Spleen (tissue), 11 donors: ENCODE data around the gene SRP14. TPM values are rescaled to one million over a fixed set of nuclear protein-coding genes. Genes with fewer than 3 reads are reported as not detected.
"Not testable (repeated sequence)": the region's sequence is repeated elsewhere in the genome, so short reads cannot be mapped to it uniquely, and the experiment has no call there.

Source experiments
- DNase-seq: peaks from one replicate; pipeline ENCODE4 v3.0.0-alpha.2; 2020
- H3K27ac ChIP-seq, 8 donors: fragments of 200-600 bp; sonication (generic) in 7 of 8; 1 replicate in 4 of 8; 2 replicates in 4 of 8; pipeline versions ENCODE4 v1.5.0 to v1.8.0; 2016 to 2021; ENCODE audit warnings: inconsistent platforms in 4 of 8, mild to moderate bottlenecking in 4 of 8, moderate library complexity in 1 of 8
- H3K27me3 ChIP-seq, 7 donors: fragments of 200-600 bp; sonication (generic) in 6 of 7; replicated peaks in 1 of 7; 1 replicate in 4 of 7; 2 replicates in 3 of 7; pipeline versions ENCODE4 v1.5.0 to v1.8.0; 2016 to 2021; ENCODE audit warnings: inconsistent platforms in 3 of 7, mild to moderate bottlenecking in 1 of 7
- H3K36me3 ChIP-seq, 6 donors: fragments of 200-600 bp; sonication (generic) in 5 of 6; 1 replicate in 4 of 6; 2 replicates in 2 of 6; pipeline versions ENCODE4 v1.5.0 to v1.8.0; 2016 to 2021; ENCODE audit warnings: inconsistent platforms in 2 of 6
- H3K4me1 ChIP-seq, 6 donors: fragments of 200-600 bp; sonication (generic) in 5 of 6; 1 replicate in 3 of 6; 2 replicates in 3 of 6; pipeline versions ENCODE4 v1.5.0 to v1.8.0; 2016 to 2021; ENCODE audit warnings: inconsistent platforms in 3 of 6
- H3K4me3 ChIP-seq, 8 donors: fragments of 200-600 bp; sonication (generic) in 7 of 8; 1 replicate in 4 of 8; 2 replicates in 4 of 8; pipeline versions ENCODE4 v1.5.0 to v1.8.0; 2016 to 2021; ENCODE audit warnings: inconsistent platforms in 4 of 8, mild to moderate bottlenecking in 4 of 8, moderate library complexity in 2 of 8
- H3K9me3 ChIP-seq, 8 donors: fragments of 200-600 bp; sonication (generic) in 7 of 8; 1 replicate in 4 of 8; 2 replicates in 4 of 8; pipeline versions ENCODE4 v1.5.0 to v1.8.0; 2016 to 2021; ENCODE audit warnings: inconsistent platforms in 4 of 8
- CTCF ChIP-seq, 11 experiments: fragments of 200-600 bp in 7 of 11; fragments of 450-650 bp in 4 of 11; sonication (generic) in 4 of 11; IDR thresholded peaks in 8 of 11; conservative IDR thresholded peaks in 3 of 11; 1 replicate in 7 of 11; 2 replicates in 4 of 11; pipeline versions ENCODE4 v1.4.0 to v1.8.0; 2016 to 2021; ENCODE audit warnings: antibody characterized with exemption in 11 of 11, inconsistent platforms in 4 of 11, mild to moderate bottlenecking in 1 of 11
- POLR2A ChIP-seq, 3 donors: fragments of 450-650 bp; IDR thresholded peaks; one replicate each; pipeline ENCODE4 v1.5.1; 2017; ENCODE audit warnings: antibody characterized with exemption in 3 of 3, mild to moderate bottlenecking in 1 of 3
- POLR2AphosphoS5 ChIP-seq, 3 donors: sonication (generic); formaldehyde crosslinking; IDR thresholded peaks; one replicate each; pipeline ENCODE4 v1.5.1; 2017; ENCODE audit warnings: antibody characterized with exemption in 3 of 3
- WGBS, 5 donors: extraction: QIAGEN DNeasy Blood & Tissue Kit in 3 of 5; methylation state at CpG; one replicate each; pipeline versions ENCODE4 v1.1.5 to v1.1.7; 2013 to 2018; 5-methylcytosine and 5-hydroxymethylcytosine counted together
- intact Hi-C: fragments of 100-400 bp; cut with DNase I; formaldehyde crosslinking; loops from one replicate; pipeline ENCODE4 v1.15.0; 2023; ENCODE audit warnings: low total_unique reads
- polyA plus RNA-seq, 3 donors: library from polyadenylated mRNA; stranded (reverse); fragments of 200-250 nt; gene quantifications; one replicate each; pipeline ENCODE4 v1.2.1, GENCODE V29; 2013
- total RNA-seq, 7 donors: library from RNA; depleted of rRNA in 3 of 7; stranded (reverse); fragments of >200 nt in 3 of 7; fragmentation: NEBNext Ultra II Directional in 4 of 7; extraction: Animal tissue kit (Norgen Biotek cat#: 25700) in 4 of 7; gene quantifications; one replicate each; pipeline versions ENCODE4 v1.1.0 to v1.2.1, GENCODE V29; 2016 to 2021
- donor health status: healthy with polysubstance abuse.
- donor health status: DM: no; HTN: no; CAD: no; lungs with moderate emphysema.
- donor health status: DM: no; HTN: no; CAD: no.
- donor health status: Bipolar disorder and iron deficiency.
- donor health status: healthy.
- donor health status: DM: no; HTN: no; CAD: no.
- donor health status: DM: yes; HTN: yes; CAD: no.

Gene SRP14
- total and polyA plus RNA-seq, 10 donors, result 109 to 356 (median 185) TPM

GRCh38 chr15:40014390-40014789 lies 24.6 kb downstream of the SRP14 start:
- intact Hi-C loops, result no loop called here
- TF ChIP-seq POLR2A (IDR thresholded peaks at IDR 0.05) (no peak), POLR2AphosphoS5 (IDR thresholded peaks at IDR 0.05) (no peak), CTCF (IDR thresholded peaks at IDR 0.05 in 8 of 11, conservative IDR thresholded peaks at IDR 0.05 in 3 of 11) (no peak)
- H3K9me3 ChIP-seq, result peaks cover 0 to 26% (median 23%) of the 10 kb centered on the region in 8 donors
- H3K27ac ChIP-seq, result no peak overlapping the region
- no peaks in the 10 kb centered on the region for H3K27me3 ChIP-seq
- 95 to 99% (median 98%) methylated on average over 3 of the region's 3 CpGs for WGBS, 5 donors
- no peak for DNase-seq
- no peaks in the 10 kb centered on the region for H3K4me1 ChIP-seq
- H3K4me3 ChIP-seq, result no peak overlapping the region
- peaks cover 0 to 100% (median 65%) of the 10 kb centered on the region in 6 donors for H3K36me3 ChIP-seq

DNA sequence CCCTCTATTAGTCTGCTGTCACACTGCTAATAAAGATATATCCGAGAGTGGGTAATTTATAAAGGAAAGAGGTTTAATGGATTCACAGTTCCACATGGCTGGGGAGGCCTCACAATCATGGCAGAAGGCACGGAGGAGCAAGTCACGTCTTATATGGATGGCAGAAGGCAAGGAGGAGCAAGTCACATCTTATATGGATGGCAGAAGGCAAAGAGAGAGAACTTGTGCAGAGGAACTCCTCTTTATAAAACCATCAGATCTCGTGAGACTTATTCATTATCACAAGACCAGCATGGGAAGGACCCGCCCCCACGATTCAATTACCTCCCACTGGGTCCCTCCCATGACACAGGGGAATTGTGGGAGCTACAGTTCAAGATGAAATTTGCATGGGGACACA lies 25.6 kb downstream of the SRP14 start:
- WGBS, 5 donors, result 88 to 99% (median 97%) methylated on average over 6 of the region's 6 CpGs
- peaks cover 5 to 100% (median 63%) of the 10 kb centered on the region in 6 donors for H3K36me3 ChIP-seq
- intact Hi-C loops, result not testable (repeated sequence)

GRCh38 chr15:40011303-40011702 lies 27.7 kb downstream of the SRP14 start:
- intact Hi-C loops, result no loop called here
- Histone ChIP-seq H3K27ac (no peak overlapping the region), H3K27me3 (no peaks in the 10 kb centered on the region), H3K36me3 (peaks cover 5 to 100% (median 65%) of the 10 kb centered on the region in 6 donors), H3K9me3 (peaks cover 0 to 26% (median 23%) of the 10 kb centered on the region in 8 donors), H3K4me3 (no peak overlapping the region), H3K4me1 (no peaks in the 10 kb centered on the region)
- 95 to 99% (median 97%) methylated on average over 4 of the region's 4 CpGs for WGBS, 5 donors
- TF ChIP-seq POLR2A (IDR thresholded peaks at IDR 0.05) (no peak), POLR2AphosphoS5 (IDR thresholded peaks at IDR 0.05) (no peak), CTCF (IDR thresholded peaks at IDR 0.05 in 8 of 11, conservative IDR thresholded peaks at IDR 0.05 in 3 of 11) (no peak)
- DNase-seq, result no peak

More for the DNA sequence above, 25.6 kb downstream of the SRP14 start:
- DNase-seq, H3K4me1 ChIP-seq, H3K4me3 ChIP-seq, H3K27ac ChIP-seq, H3K27me3 ChIP-seq: not testable (repeated sequence)
- peaks cover 0 to 26% (median 23%) of the 10 kb centered on the region in 8 donors for H3K9me3 ChIP-seq

GRCh38 chr15:40010686-40011085 lies 28.3 kb downstream of the SRP14 start:
- 69 to 92% (median 87%) methylated on average over 4 of the region's 4 CpGs for WGBS, 5 donors
- Histone ChIP-seq H3K36me3 (peaks cover 5 to 100% (median 63%) of the 10 kb centered on the region in 6 donors), H3K27me3 (no peaks in the 10 kb centered on the region), H3K27ac (no peak overlapping the region), H3K9me3 (peaks cover 0 to 26% (median 23%) of the 10 kb centered on the region in 8 donors), H3K4me3 (no peak overlapping the region), H3K4me1 (no peaks in the 10 kb centered on the region)
- intact Hi-C loops, result no loop called here
- DNase-seq, result no peak
- TF ChIP-seq CTCF (IDR thresholded peaks at IDR 0.05 in 8 of 11, conservative IDR thresholded peaks at IDR 0.05 in 3 of 11) (no peak), POLR2A (IDR thresholded peaks at IDR 0.05) (no peak), POLR2AphosphoS5 (IDR thresholded peaks at IDR 0.05) (no peak)
